Caco-2 (cell line): Measurements from ENCODE around the gene BTRC. TPM values are rescaled to one million over a fixed set of nuclear protein-coding genes. Genes with fewer than 3 reads are reported as not detected.

Source experiments
- BruUV-seq: library from RNA; stranded (reverse); fragments of 400-500 nt; replicated peaks from 2 replicates; lab custom pipeline; 2021; lab: Mats Ljungman, UMichigan
- CTCF ChIA-PET: fragments of 300-600 bp; sonication (Branson Sonifier 250); formaldehyde crosslinking; loops from one replicate; lab custom pipeline; 2022; ENCODE audit warnings: antibody characterized with exemption; lab: Charles Lee
- POLR2A ChIA-PET: fragments of 300-600 bp; sonication (Branson Sonifier 250); formaldehyde crosslinking; loops from one replicate; lab custom pipeline; 2022; ENCODE audit warnings: antibody characterized with exemption; lab: Charles Lee
- DNase-seq, 2 experiments: peaks; one replicate each; pipeline versions ENCODE4 v3.0.0 to v3.0.0-alpha.2; 2020 to 2022
- H3K27me3 ChIP-seq: replicated peaks from 2 replicates; pipeline ENCODE4 v1.6.0; 2011; ENCODE audit warnings: low read length; ENCODE audit not compliant: control insufficient read depth, insufficient read depth
- H3K36me3 ChIP-seq: 2 replicates; pipeline ENCODE4 v1.5.1; 2011; ENCODE audit warnings: low read length; ENCODE audit not compliant: control insufficient read depth, insufficient read depth
- H3K4me1 ChIP-seq: fragments of 250-450 bp; sonication (Bioruptor Pico); 2 replicates; pipeline ENCODE4 v1.5.1; 2020; ENCODE audit warnings: mild to moderate bottlenecking
- H3K4me3 ChIP-seq: 2 replicates; pipeline ENCODE4 v1.5.1; 2011; ENCODE audit warnings: low read depth, mild to moderate bottlenecking, control low read depth, low read length
- H3K9me3 ChIP-seq: fragments of 250-450 bp; sonication (Bioruptor Pico); 2 replicates; pipeline ENCODE4 v1.5.1; 2020; ENCODE audit warnings: mild to moderate bottlenecking, moderate library complexity
- H3K27ac Mint-ChIP-seq: one replicate; pipeline ENCODE4 v1.8.0; 2022; ENCODE audit warnings: mixed read lengths; ENCODE audit not compliant: unreplicated experiment
- H3K27me3 Mint-ChIP-seq: one replicate; pipeline ENCODE4 v1.8.0; 2022; ENCODE audit warnings: mixed read lengths; ENCODE audit not compliant: insufficient read depth, unreplicated experiment
- H3K36me3 Mint-ChIP-seq: one replicate; pipeline ENCODE4 v1.8.0; 2022; ENCODE audit warnings: mild to moderate bottlenecking, mixed read lengths; ENCODE audit not compliant: insufficient read depth, unreplicated experiment
- H3K4me1 Mint-ChIP-seq: one replicate; pipeline ENCODE4 v1.8.0; 2022; ENCODE audit warnings: low read depth, mixed read lengths; ENCODE audit not compliant: unreplicated experiment
- H3K4me3 Mint-ChIP-seq: one replicate; pipeline ENCODE4 v1.8.0; 2022; ENCODE audit warnings: mild to moderate bottlenecking, moderate library complexity, mixed read lengths; ENCODE audit not compliant: unreplicated experiment
- H3K9me3 Mint-ChIP-seq: one replicate; pipeline ENCODE4 v1.8.0; 2022; ENCODE audit warnings: mixed read lengths; ENCODE audit not compliant: unreplicated experiment
- CTCF ChIP-seq, 2 experiments: fragments of 200-600 bp in 1 of 2; IDR thresholded peaks; 1 replicate in 1 of 2; 2 replicates in 1 of 2; pipeline versions ENCODE4 v1.5.1 to v1.8.0; 2011 to 2022; ENCODE audit warnings: antibody characterized with exemption in 1 of 2, control low read depth in 1 of 2, inconsistent platforms in 1 of 2, low read depth in 1 of 2, low read length in 1 of 2, mild to moderate bottlenecking in 1 of 2, moderate library complexity in 1 of 2; ENCODE audit not compliant: insufficient read depth in 1 of 2, severe bottlenecking in 1 of 2, unreplicated experiment in 1 of 2
- intact Hi-C: fragments of 100-400 bp; cut with micrococcal nuclease; formaldehyde crosslinking; loops from one replicate; pipeline ENCODE4 v1.10.0; 2022; ENCODE audit not compliant: unreplicated experiment
- total RNA-seq: library from RNA; stranded (reverse); gene quantifications from 2 replicates; pipeline ENCODE4 v1.2.3, GENCODE V29; 2022

Gene BTRC
- total RNA-seq, 1 experiment from 2014 or later = 19.6 TPM

- H3K9me3 Mint-ChIP-seq = no peaks in the 10 kb centered on the region
- ChIA-PET CTCF (no interaction called here), POLR2A (no interaction called here)
- H3K4me3 ChIP-seq = no peak overlapping the region
- H3K4me1 ChIP-seq = no peaks in the 10 kb centered on the region
- H3K4me1 Mint-ChIP-seq = no peaks in the 10 kb centered on the region
- no peaks in the 10 kb centered on the region for H3K9me3 ChIP-seq
- H3K4me3 Mint-ChIP-seq = no peak overlapping the region
- BruUV-seq = no TSS peak
- DNase-seq = no peak
- no peaks in the 10 kb centered on the region for H3K27me3 Mint-ChIP-seq
- intact Hi-C loops = no loop called here
- H3K27ac Mint-ChIP-seq = no peak overlapping the region
- H3K36me3 Mint-ChIP-seq = peaks cover 14% of the 10 kb centered on the region
- TF ChIP-seq CTCF (IDR thresholded peaks at IDR 0.05; ENCODE audit: insufficient read depth in 1 of 2, low read depth in 1 of 2, low read length in 1 of 2, severe bottlenecking in 1 of 2, unreplicated experiment in 1 of 2) = no peak
- no peaks in the 10 kb centered on the region for H3K36me3 ChIP-seq
- no peaks in the 10 kb centered on the region for H3K27me3 ChIP-seq
These were observed 225.0 kb downstream of the BTRC start for GRCh38 chr10:101578803-101579515.

GRCh38 chr10:101579516-101579870 lies 225.5 kb downstream of the BTRC start:
- no peaks in the 10 kb centered on the region for H3K27me3 ChIP-seq
- no peaks in the 10 kb centered on the region for H3K9me3 Mint-ChIP-seq
- no peaks in the 10 kb centered on the region for H3K4me1 Mint-ChIP-seq
- no peaks in the 10 kb centered on the region for H3K36me3 ChIP-seq
- CTCF ChIA-PET = interaction anchor here (1.9 kb wide), 1 partner anchor 9 kb away, joined by 7 read pairs; no protein-coding TSS in a partner anchor
- intact Hi-C loops = no loop called here
- no peak for TF ChIP-seq CTCF (IDR thresholded peaks at IDR 0.05; ENCODE audit: insufficient read depth in 1 of 2, low read depth in 1 of 2, low read length in 1 of 2, severe bottlenecking in 1 of 2, unreplicated experiment in 1 of 2)
- peaks cover 14% of the 10 kb centered on the region for H3K36me3 Mint-ChIP-seq
- no TSS peak for BruUV-seq
- DNase-seq = no peak
- H3K27me3 Mint-ChIP-seq = no peaks in the 10 kb centered on the region
- H3K4me3 ChIP-seq = no peak overlapping the region
- H3K4me3 Mint-ChIP-seq = no peak overlapping the region
- H3K9me3 ChIP-seq = no peaks in the 10 kb centered on the region
- H3K4me1 ChIP-seq = no peaks in the 10 kb centered on the region
- POLR2A ChIA-PET = no interaction called here
- no peak overlapping the region for H3K27ac Mint-ChIP-seq

GRCh38 chr10:101580486-101581399 lies 226.8 kb downstream of the BTRC start:
- no peak for DNase-seq
- BruUV-seq = no TSS peak
- H3K4me1 Mint-ChIP-seq = no peaks in the 10 kb centered on the region
- no peaks in the 10 kb centered on the region for H3K27me3 Mint-ChIP-seq
- H3K27ac Mint-ChIP-seq = no peak overlapping the region
- no peak for TF ChIP-seq CTCF (IDR thresholded peaks at IDR 0.05; ENCODE audit: insufficient read depth in 1 of 2, low read depth in 1 of 2, low read length in 1 of 2, severe bottlenecking in 1 of 2, unreplicated experiment in 1 of 2)
- peaks cover 14% of the 10 kb centered on the region for H3K36me3 Mint-ChIP-seq
- POLR2A ChIA-PET = interaction anchor here (0.6 kb wide), 1 partner anchor 62 kb away, joined by 7 read pairs; no protein-coding TSS in a partner anchor
- intact Hi-C loops = no loop called here
- CTCF ChIA-PET = interaction anchor here (1.9 kb wide), 1 partner anchor 10 kb away, joined by 7 read pairs; no protein-coding TSS in a partner anchor
- Histone ChIP-seq H3K9me3 (no peaks in the 10 kb centered on the region), H3K36me3 (peaks cover 2% of the 10 kb centered on the region), H3K4me1 (no peaks in the 10 kb centered on the region), H3K27me3 (no peaks in the 10 kb centered on the region), H3K4me3 (no peak overlapping the region)
- no peaks in the 10 kb centered on the region for H3K9me3 Mint-ChIP-seq
- no peak overlapping the region for H3K4me3 Mint-ChIP-seq
